ENCODE measurements around the gene LRTM2.

DNA sequence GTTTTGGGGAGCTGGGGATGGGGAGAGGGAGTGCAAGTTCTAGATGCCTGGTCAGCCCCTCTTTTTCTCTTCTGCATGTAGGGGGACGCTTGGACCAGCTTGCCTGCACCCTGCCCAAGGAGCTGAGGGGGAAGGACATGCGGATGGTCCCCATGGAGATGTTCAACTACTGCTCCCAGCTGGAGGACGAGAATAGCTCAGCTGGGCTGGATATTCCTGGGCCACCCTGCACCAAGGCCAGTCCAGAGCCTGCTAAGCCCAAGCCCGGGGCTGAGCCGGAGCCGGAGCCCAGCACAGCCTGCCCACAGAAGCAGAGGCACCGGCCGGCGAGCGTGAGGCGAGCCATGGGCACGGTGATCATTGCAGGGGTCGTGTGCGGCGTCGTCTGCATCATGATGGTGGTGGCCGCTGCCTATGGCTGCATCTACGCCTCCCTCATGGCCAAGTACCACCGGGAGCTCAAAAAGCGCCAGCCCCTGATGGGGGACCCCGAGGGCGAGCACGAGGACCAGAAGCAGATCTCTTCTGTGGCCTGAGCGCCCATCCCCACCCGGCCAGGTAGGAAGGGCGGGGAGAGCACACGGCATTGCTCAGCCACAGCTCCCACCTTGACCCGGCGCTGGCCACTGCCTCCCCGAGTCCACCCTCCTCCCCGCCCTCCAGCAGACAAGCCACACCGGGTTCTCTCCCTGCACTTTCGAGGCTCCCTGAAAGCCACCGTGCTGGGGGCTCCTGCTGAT lies 14.0 kb downstream of the LRTM2 start:
- TF ChIP-seq CTCF (IDR thresholded peaks at IDR 0.05; ENCODE audit: low read depth, low read length, missing input control) (no peak), MAX (IDR thresholded peaks at IDR 0.05) (no peak), EGR1 (IDR thresholded peaks at IDR 0.05; ENCODE audit: low read depth in 2 of 2) (no peak), GABPA (IDR thresholded peaks at IDR 0.05 in 1 of 2, conservative IDR thresholded peaks at IDR 0.05 in 1 of 2) (no peak), RAD21 (IDR thresholded peaks at IDR 0.05) (no peak), FOXA1 (IDR thresholded peaks at IDR 0.05) (no peak), REST (IDR thresholded peaks at IDR 0.05) (no peak), TAF1 (conservative IDR thresholded peaks at IDR 0.05) (no peak)

Data from liver (tissue), 3 donors.